ENCODE measurements around the gene CNTN5. TPM values are rescaled to one million over a fixed set of nuclear protein-coding genes. Genes with fewer than 3 reads are reported as not detected.

CNTN5 gene
- total RNA-seq, 1 donor from 2014 or later, result not detected

DNA sequence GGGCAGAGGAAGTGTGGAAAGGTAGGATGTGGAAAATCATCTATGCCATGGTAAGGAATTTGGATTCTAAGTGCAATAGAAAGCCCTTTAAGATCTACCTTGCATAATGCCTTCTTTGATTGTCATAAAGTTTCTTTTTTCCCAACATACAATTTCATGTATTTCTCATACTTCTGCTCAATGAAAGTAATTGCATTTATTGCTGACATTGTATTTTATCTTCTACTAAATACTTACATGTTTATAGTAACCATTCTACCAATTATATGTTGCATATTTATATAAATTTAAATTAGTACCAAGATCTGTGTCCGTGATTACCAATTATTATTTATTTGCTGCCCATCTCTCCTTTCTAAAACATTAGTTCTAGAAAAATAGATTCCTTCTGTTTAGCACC lies 114.8 kb downstream of the CNTN5 start:
- POLR2A ChIA-PET, result interaction anchor here (0.6 kb wide), 1 partner anchor 12 kb away, joined by 3 read pairs; no protein-coding TSS in a partner anchor

GRCh38 chr11:99142237-99142636 lies 121.5 kb downstream of the CNTN5 start:
- ChIA-PET CTCF (no interaction called here), POLR2A (no interaction called here)
- no peak overlapping the region for H3K4me3 Mint-ChIP-seq
- TF ChIP-seq, protein P1, sequence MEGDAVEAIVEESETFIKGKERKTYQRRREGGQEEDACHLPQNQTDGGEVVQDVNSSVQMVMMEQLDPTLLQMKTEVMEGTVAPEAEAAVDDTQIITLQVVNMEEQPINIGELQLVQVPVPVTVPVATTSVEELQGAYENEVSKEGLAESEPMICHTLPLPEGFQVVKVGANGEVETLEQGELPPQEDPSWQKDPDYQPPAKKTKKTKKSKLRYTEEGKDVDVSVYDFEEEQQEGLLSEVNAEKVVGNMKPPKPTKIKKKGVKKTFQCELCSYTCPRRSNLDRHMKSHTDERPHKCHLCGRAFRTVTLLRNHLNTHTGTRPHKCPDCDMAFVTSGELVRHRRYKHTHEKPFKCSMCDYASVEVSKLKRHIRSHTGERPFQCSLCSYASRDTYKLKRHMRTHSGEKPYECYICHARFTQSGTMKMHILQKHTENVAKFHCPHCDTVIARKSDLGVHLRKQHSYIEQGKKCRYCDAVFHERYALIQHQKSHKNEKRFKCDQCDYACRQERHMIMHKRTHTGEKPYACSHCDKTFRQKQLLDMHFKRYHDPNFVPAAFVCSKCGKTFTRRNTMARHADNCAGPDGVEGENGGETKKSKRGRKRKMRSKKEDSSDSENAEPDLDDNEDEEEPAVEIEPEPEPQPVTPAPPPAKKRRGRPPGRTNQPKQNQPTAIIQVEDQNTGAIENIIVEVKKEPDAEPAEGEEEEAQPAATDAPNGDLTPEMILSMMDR (IDR thresholded peaks at IDR 0.05), result no peak
- H3K4me1 Mint-ChIP-seq, result no peaks in the 10 kb centered on the region
- H3K27me3 Mint-ChIP-seq, result no peaks in the 10 kb centered on the region
- H3K36me3 Mint-ChIP-seq (ENCODE audit: low read depth), result no peaks in the 10 kb centered on the region
- ATAC-seq (ENCODE audit: low read depth) (no peak), DNase-seq (no peak)
- no peak overlapping the region for H3K27ac Mint-ChIP-seq
- peaks cover 12% of the 10 kb centered on the region for H3K9me3 Mint-ChIP-seq
- intact Hi-C loops (cut with micrococcal nuclease), result no loop called here

More for the DNA sequence above, 114.8 kb downstream of the CNTN5 start:
- Mint-ChIP-seq H3K27me3 (no peaks in the 10 kb centered on the region), H3K36me3 (ENCODE audit: low read depth) (no peaks in the 10 kb centered on the region), H3K4me3 (no peak overlapping the region), H3K4me1 (no peaks in the 10 kb centered on the region), H3K27ac (no peak overlapping the region), H3K9me3 (peaks cover 13% of the 10 kb centered on the region)
- TF ChIP-seq, protein P1 (IDR thresholded peaks at IDR 0.05), result no peak
- DNase-seq, result no peak
- intact Hi-C loops (cut with micrococcal nuclease), result no loop called here
- CTCF ChIA-PET, result no interaction called here
- no peak for ATAC-seq (ENCODE audit: low read depth)

DNA sequence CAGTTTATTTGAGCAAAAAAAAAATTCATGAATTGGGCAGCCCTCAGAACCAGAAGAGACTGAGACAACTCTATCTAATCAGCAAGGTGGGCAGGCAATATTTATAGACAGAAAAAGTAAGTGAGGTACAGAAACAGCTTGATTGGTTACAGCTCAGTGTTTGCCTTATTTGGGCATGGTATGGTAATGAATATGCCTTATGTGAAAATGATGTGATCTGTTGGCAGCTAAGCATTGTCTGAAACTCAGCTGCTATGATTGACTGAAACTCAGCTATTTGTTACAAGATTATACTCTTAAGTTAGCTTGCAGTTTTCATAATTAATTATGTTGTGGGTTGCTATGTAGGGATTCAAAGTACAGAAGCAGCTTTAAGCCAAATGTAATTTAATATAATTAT lies 127.6 kb downstream of the CNTN5 start:
- DNase-seq, result no peak
- POLR2A ChIA-PET, result no interaction called here
- Mint-ChIP-seq H3K9me3 (peaks cover 9% of the 10 kb centered on the region), H3K27me3 (no peaks in the 10 kb centered on the region), H3K4me3 (no peak overlapping the region), H3K27ac (no peak overlapping the region), H3K4me1 (no peaks in the 10 kb centered on the region), H3K36me3 (ENCODE audit: low read depth) (no peaks in the 10 kb centered on the region)
- no peak for ATAC-seq (ENCODE audit: low read depth)
- TF ChIP-seq, protein P1 (IDR thresholded peaks at IDR 0.05), result no peak
- intact Hi-C loops (cut with micrococcal nuclease), result no loop called here
- CTCF ChIA-PET, result no interaction called here

- ChIA-PET CTCF (no interaction called here), POLR2A (no interaction called here)
- Mint-ChIP-seq H3K36me3 (ENCODE audit: low read depth) (no peaks in the 10 kb centered on the region), H3K27me3 (no peaks in the 10 kb centered on the region), H3K27ac (no peak overlapping the region), H3K4me3 (no peak overlapping the region), H3K4me1 (no peaks in the 10 kb centered on the region), H3K9me3 (peaks cover 6% of the 10 kb centered on the region)
- DNase-seq (no peak), ATAC-seq (ENCODE audit: low read depth) (no peak)
- intact Hi-C loops (cut with micrococcal nuclease), result no loop called here
- TF ChIP-seq, protein P1 (IDR thresholded peaks at IDR 0.05), result no peak
These were observed 133.5 kb downstream of the CNTN5 start for GRCh38 chr11:99154277-99154676.

DNA sequence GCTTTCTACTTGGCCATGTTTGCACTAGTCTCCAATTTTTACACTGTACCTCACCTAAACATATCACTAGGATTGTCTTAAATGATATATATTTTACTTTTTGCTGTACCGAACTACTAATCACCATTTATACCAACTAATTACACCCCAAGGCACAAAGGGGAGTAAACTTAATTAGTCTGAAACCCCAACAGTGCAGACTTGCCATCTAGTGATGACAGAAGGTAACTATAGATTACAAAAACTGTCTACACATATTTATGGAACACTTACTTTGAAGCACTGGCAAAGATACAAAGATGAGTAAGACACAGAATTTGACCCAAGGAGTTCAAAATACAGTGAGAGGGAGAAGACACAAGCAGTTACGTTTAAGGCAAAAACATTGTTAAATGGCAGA lies 139.7 kb downstream of the CNTN5 start:
- POLR2A ChIA-PET, result no interaction called here
- no peaks in the 10 kb centered on the region for H3K27me3 Mint-ChIP-seq

More for the DNA sequence above, 139.7 kb downstream of the CNTN5 start:
- Mint-ChIP-seq H3K4me3 (no peak overlapping the region), H3K4me1 (no peaks in the 10 kb centered on the region), H3K9me3 (no peaks in the 10 kb centered on the region), H3K27ac (no peak overlapping the region), H3K36me3 (ENCODE audit: low read depth) (no peaks in the 10 kb centered on the region)
- DNase-seq, result no peak
- no peak for ATAC-seq (ENCODE audit: low read depth)
- TF ChIP-seq, protein P1 (IDR thresholded peaks at IDR 0.05), result no peak
- CTCF ChIA-PET, result no interaction called here
- intact Hi-C loops (cut with micrococcal nuclease), result no loop called here

All from activated B cell treated with CpG ODN at 0.5 μM for 24 hours (primary cell).